Testis (tissue), 3 donors: ENCODE measurements around the gene TTYH2. TPM values are rescaled to one million over a fixed set of nuclear protein-coding genes. Genes with fewer than 3 reads are reported as not detected.

ENCODE experiments used
- DNase-seq: peaks from one replicate; pipeline ENCODE4 v3.0.0-alpha.2; 2019
- H3K27ac ChIP-seq, 2 donors: fragments of 200-600 bp; sonication (generic); one replicate each; pipeline ENCODE4 v1.5.1; 2019
- H3K27me3 ChIP-seq: fragments of 200-600 bp; sonication (generic); one replicate; pipeline ENCODE4 v1.5.1; 2019
- H3K36me3 ChIP-seq: fragments of 200-600 bp; sonication (generic); one replicate; pipeline ENCODE4 v1.5.1; 2017; ENCODE audit warnings: low read depth; ENCODE audit errors: missing control alignments
- H3K4me1 ChIP-seq: fragments of 200-600 bp; sonication (generic); one replicate; pipeline ENCODE4 v1.5.1; 2019
- H3K4me3 ChIP-seq, 2 donors: fragments of 200-600 bp; sonication (generic); one replicate each; pipeline ENCODE4 v1.5.1; 2017 to 2019
- H3K9me3 ChIP-seq: fragments of 200-600 bp; sonication (generic); one replicate; pipeline ENCODE4 v1.5.1; 2017
- POLR2A ChIP-seq: fragments of 450-650 bp; IDR thresholded peaks from one replicate; pipeline ENCODE4 v1.6.1; 2017; ENCODE audit warnings: antibody characterized with exemption, mild to moderate bottlenecking, moderate library complexity
- WGBS, 2 donors: methylation state at CpG; one replicate each; pipeline ENCODE4 v1.1.5; 2018; 5-methylcytosine and 5-hydroxymethylcytosine counted together
- intact Hi-C: fragments of 100-400 bp; cut with DNase I; formaldehyde crosslinking; loops from one replicate; pipeline ENCODE4 v1.15.1; 2023; ENCODE audit warnings: low total_unique reads
- polyA plus RNA-seq: library from polyadenylated mRNA; stranded (reverse); fragments of 350-450 nt; fragmentation: Illumina TruSeq; extraction: RNeasy Lipid Tissue Mini Kit (QIAGEN cat#74804); gene quantifications from one replicate; pipeline ENCODE4 v1.2.3, GENCODE V29; 2014; ENCODE audit warnings: low read depth, low replicate concordance; ENCODE audit not compliant: insufficient read depth
- total RNA-seq, 2 donors: library from RNA; depleted of rRNA; stranded (reverse); fragments of >200 nt; gene quantifications; one replicate each; pipeline ENCODE4 v1.2.3, GENCODE V29; 2016
- TF ChIP-seq, protein P1 (sequence below), 3 experiments: fragments of 450-650 bp in 2 of 3; fragments of 200-600 bp in 1 of 3; sonication (generic) in 1 of 3; IDR thresholded peaks; one replicate each; pipeline ENCODE4 v1.5.1; 2016 to 2019; ENCODE audit warnings: antibody characterized with exemption in 3 of 3, mild to moderate bottlenecking in 2 of 3, moderate library complexity in 1 of 3

The TTYH2 gene
- total and polyA plus RNA-seq, 3 donors from 2014 or later, result 52.7 to 73.5 (median 69.7) TPM

DNA sequence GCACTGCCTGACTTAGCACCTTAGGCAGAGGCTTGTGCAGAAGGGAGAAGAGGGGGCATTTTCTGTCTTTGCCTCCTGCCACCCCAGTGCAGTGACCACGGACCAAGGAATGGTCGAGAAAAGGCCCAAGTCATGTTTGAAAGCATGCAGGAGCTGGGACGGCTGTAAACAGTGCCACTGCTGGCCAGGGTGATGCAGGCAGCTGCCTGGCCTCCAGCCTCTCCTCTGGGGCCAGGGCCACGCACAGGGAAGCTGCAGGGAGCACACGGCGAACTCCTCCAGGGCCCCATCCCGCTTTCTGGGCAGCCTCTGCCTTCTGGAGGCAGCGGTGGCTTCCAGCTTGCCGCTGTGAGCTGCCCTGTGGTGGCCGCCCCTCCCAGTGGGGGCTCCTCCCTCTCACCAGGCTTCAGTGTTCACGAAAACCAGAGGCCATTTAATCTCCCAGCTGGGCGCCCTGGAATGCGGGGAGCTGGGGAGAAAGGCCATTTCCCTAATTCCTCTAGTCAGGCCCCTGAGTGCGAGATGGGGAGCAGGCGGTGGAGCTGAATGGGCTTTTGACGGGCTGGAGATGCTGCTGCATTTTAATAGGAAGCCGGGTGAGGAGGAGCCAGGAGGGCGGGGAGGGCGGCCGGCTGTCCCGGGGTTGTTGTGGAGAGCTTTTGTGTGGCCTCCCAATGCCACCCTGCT is 31.9 kb downstream of the TTYH2 start:
- H3K36me3 ChIP-seq, result no peaks in the 10 kb centered on the region
- no peak for DNase-seq
- no peak for TF ChIP-seq POLR2A
- TF ChIP-seq, protein P1, sequence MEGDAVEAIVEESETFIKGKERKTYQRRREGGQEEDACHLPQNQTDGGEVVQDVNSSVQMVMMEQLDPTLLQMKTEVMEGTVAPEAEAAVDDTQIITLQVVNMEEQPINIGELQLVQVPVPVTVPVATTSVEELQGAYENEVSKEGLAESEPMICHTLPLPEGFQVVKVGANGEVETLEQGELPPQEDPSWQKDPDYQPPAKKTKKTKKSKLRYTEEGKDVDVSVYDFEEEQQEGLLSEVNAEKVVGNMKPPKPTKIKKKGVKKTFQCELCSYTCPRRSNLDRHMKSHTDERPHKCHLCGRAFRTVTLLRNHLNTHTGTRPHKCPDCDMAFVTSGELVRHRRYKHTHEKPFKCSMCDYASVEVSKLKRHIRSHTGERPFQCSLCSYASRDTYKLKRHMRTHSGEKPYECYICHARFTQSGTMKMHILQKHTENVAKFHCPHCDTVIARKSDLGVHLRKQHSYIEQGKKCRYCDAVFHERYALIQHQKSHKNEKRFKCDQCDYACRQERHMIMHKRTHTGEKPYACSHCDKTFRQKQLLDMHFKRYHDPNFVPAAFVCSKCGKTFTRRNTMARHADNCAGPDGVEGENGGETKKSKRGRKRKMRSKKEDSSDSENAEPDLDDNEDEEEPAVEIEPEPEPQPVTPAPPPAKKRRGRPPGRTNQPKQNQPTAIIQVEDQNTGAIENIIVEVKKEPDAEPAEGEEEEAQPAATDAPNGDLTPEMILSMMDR (IDR thresholded peaks at IDR 0.05), result no peak
- H3K27ac ChIP-seq, result no peak overlapping the region
- H3K27me3 ChIP-seq, result no peaks in the 10 kb centered on the region
- no peak overlapping the region for H3K4me3 ChIP-seq
- intact Hi-C loops, result no loop called here
- no peaks in the 10 kb centered on the region for H3K9me3 ChIP-seq
- 88 to 97% methylated on average over 10 to 21 of the region's 21 CpGs for WGBS, 2 donors
- peaks cover 19% of the 10 kb centered on the region for H3K4me1 ChIP-seq

DNA sequence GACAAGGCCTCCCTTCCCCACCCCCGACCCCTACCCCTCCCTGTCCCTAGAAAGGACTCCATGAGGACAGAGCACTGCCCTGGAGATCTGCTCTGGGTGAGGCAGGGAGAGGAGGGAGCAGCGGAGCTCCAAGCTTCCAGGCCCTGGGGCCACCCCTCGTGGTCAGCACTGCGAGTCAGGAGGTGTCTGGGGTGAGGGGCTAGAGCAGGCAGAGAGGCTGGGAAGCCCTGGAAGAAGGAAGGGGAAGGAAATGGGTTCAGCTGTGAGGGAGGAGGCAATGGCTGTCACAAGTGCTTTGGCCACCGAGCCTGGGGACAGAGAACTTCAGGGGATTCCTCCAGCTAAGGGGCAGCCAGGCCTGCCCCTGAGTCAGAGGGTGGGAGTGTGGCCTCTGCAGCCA is 32.5 kb downstream of the TTYH2 start:
- H3K4me3 ChIP-seq, result no peak overlapping the region
- DNase-seq, result no peak
- no peaks in the 10 kb centered on the region for H3K9me3 ChIP-seq
- no peaks in the 10 kb centered on the region for H3K36me3 ChIP-seq
- WGBS, 2 donors, result 71 to 84% methylated on average over 2 to 5 of the region's 5 CpGs
- H3K27ac ChIP-seq, result no peak overlapping the region
- TF ChIP-seq POLR2A, result no peak
- TF ChIP-seq, protein P1 (IDR thresholded peaks at IDR 0.05), result no peak
- no peaks in the 10 kb centered on the region for H3K27me3 ChIP-seq
- peaks cover 13% of the 10 kb centered on the region for H3K4me1 ChIP-seq
- intact Hi-C loops, result no loop called here

DNA sequence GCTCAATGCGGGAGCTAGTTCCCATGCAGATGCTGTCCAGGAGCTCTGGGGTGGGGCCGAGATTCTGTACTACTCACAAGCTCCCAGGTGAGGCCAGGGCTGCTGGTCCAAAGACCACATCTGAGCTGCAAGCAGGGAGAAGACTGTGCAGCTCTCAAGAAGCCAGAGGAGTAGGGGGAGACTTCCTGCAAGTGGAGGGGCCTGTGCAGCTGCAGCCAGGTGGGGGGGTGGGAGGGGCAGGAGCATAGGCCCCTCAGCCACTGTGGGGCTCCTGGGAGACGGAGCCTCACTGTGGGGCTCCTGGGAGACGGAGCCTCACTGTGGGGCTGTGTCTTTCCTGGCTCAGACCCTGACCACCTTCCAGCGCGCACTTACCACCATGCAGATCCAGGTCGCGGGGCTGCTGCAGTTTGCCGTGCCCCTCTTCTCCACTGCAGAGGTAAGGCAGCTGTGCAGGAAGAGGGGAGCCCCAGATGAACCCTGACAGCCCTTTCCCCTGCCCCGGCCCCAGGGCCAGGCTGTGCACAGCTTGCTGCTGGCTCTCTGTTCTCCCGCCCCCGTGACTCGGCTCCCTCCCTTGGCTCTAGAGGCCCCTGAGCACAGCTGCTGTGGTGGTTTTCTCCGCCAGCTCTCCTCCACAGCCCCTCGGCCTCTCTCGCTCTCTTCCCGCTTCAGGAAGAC is 36.4 kb downstream of the TTYH2 start:
- Histone ChIP-seq H3K27me3 (no peaks in the 10 kb centered on the region), H3K4me3 (no peak overlapping the region), H3K4me1 (no peaks in the 10 kb centered on the region), H3K36me3 (no peaks in the 10 kb centered on the region), H3K27ac (no peak overlapping the region), H3K9me3 (no peaks in the 10 kb centered on the region)
- DNase-seq, result no peak
- no peak for TF ChIP-seq POLR2A
- TF ChIP-seq, protein P1 (IDR thresholded peaks at IDR 0.05), result no peak
- 50 to 80% methylated on average over 2 to 16 of the region's 17 CpGs for WGBS, 2 donors
- intact Hi-C loops, result no loop called here

DNA sequence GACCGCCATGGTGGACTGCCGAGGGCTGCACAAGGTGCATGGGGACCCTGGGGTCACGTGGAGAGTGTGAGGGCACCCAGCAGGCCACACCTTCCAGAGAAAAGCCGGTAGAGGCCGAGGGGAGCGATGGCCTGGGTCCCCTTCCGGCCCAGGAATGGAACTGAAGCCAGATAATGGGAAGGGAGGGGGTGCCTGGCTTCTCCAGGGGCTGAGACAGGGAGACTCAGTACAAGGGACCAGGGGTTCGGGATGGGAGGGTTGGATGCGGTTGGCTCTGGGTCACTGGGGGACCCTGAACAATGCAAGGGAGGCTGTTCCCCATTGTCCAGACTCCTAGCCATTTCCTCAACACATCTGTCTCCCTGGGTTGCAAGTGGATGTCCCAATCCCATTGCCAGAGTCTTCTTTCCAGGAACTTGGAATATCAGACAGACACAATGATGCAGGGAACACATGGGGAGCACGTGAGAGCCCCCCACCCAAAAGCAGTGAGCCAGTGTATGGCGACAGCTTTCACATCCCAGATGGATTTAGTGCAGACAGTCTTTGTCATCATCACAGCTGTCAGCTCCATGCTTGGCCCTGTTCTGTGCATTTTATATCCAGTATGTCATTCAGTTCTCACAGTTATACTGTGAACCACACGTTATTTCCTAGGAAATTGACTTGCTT is 37.1 kb downstream of the TTYH2 start:
- intact Hi-C loops, result no loop called here
- H3K36me3 ChIP-seq, result no peaks in the 10 kb centered on the region

More for the DNA sequence above, 37.1 kb downstream of the TTYH2 start:
- H3K4me3 ChIP-seq, result no peak overlapping the region
- H3K9me3 ChIP-seq, result no peaks in the 10 kb centered on the region
- no peaks in the 10 kb centered on the region for H3K27me3 ChIP-seq
- 71 to 77% methylated on average over 11 to 12 of the region's 12 CpGs for WGBS, 2 donors
- H3K4me1 ChIP-seq, result no peaks in the 10 kb centered on the region
- TF ChIP-seq POLR2A, result no peak
- TF ChIP-seq, protein P1 (IDR thresholded peaks at IDR 0.05), result no peak
- no peak for DNase-seq
- no peak overlapping the region for H3K27ac ChIP-seq
